Esophagus (tissue), 2 donors: ENCODE data around the gene ADAMTSL4. TPM values are rescaled to one million over a fixed set of nuclear protein-coding genes. Genes with fewer than 3 reads are reported as not detected.

Experiments
- H3K27ac ChIP-seq, 2 donors: one replicate each; pipeline ENCODE4 v1.5.1; 2013; ENCODE audit warnings: low read depth in 2 of 2, mild to moderate bottlenecking in 2 of 2, inconsistent platforms in 1 of 2, low read length in 1 of 2, moderate library complexity in 1 of 2
- H3K27me3 ChIP-seq, 2 donors: one replicate each; pipeline ENCODE4 v1.6.1; 2013; ENCODE audit warnings: low read length in 2 of 2, control low read depth in 1 of 2, mild to moderate bottlenecking in 1 of 2; ENCODE audit not compliant: insufficient read depth in 2 of 2, control insufficient read depth in 1 of 2
- H3K36me3 ChIP-seq, 2 donors: one replicate each; pipeline ENCODE4 v1.6.1; 2013; ENCODE audit warnings: low read length in 1 of 2; ENCODE audit not compliant: control insufficient read depth in 2 of 2, insufficient read depth in 2 of 2
- H3K4me1 ChIP-seq, 2 donors: one replicate each; pipeline ENCODE4 v1.6.1; 2013; ENCODE audit warnings: low read length in 1 of 2; ENCODE audit not compliant: control insufficient read depth in 2 of 2, insufficient read depth in 2 of 2
- H3K4me3 ChIP-seq, 2 donors: one replicate each; pipeline ENCODE4 v1.5.1; 2013; ENCODE audit warnings: low read length in 2 of 2, mild to moderate bottlenecking in 2 of 2, low read depth in 1 of 2, moderate library complexity in 1 of 2
- H3K9me3 ChIP-seq, 2 donors: one replicate each; pipeline ENCODE4 v1.6.1; 2013; ENCODE audit warnings: mild to moderate bottlenecking in 2 of 2, low read depth in 1 of 2, low read length in 1 of 2, moderate library complexity in 1 of 2; ENCODE audit not compliant: control insufficient read depth in 2 of 2, insufficient read depth in 1 of 2
- WGBS, 2 donors: extraction: QIAGEN DNeasy Blood & Tissue Kit; methylation state at CpG; one replicate each; pipeline ENCODE4 v1.1.7; 2013; 5-methylcytosine and 5-hydroxymethylcytosine counted together
- polyA plus RNA-seq, 2 donors: library from polyadenylated mRNA; stranded (reverse); fragments of 200-250 nt; gene quantifications; one replicate each; pipeline ENCODE4 v1.2.3, GENCODE V29; 2013
- donor health status: healthy with polysubstance abuse.
- donor health status: Bipolar disorder and iron deficiency.

ADAMTSL4 gene
- polyA plus RNA-seq, 2 donors = 43.2 to 108 TPM

- 96 to 98% methylated on average over 14 of the region's 14 CpGs for WGBS, 2 donors
- H3K4me1 ChIP-seq = peaks cover 0 to 13% of the 10 kb centered on the region in 2 donors
- H3K4me3 ChIP-seq = no peak overlapping the region
These were observed 18.6 kb upstream of the ADAMTSL4 start for GRCh38 chr1:150530491-150531159.

DNA sequence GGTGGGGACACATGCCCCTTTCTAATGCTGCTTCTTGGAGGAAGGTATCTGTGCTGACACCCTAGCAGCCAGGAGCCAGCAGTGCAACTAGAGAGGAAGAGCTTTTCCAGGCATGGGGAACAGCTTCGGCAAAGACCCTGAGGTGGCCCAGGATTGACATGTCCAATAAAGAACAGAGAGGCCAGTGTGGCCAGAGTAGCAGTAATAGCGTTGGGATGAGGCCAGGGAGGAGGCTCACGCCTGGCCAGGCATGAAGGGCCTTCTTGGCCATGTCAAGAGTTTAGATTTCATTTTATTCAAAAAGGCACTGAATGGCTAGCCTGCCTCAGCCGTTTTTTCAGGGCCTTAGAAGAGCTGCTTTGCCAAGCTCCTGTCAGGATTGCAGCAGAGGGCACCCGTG is 16.3 kb upstream of the ADAMTSL4 start:
- Histone ChIP-seq H3K36me3 (no peaks in the 10 kb centered on the region), H3K27ac (peak overlapping the region; percentile 83 to 91), H3K27me3 (no peaks in the 10 kb centered on the region), H3K9me3 (no peaks in the 10 kb centered on the region), H3K4me1 (peaks cover 3 to 16% of the 10 kb centered on the region in 2 donors), H3K4me3 (no peak overlapping the region)
- 29 to 35% methylated on average over 5 of the region's 5 CpGs for WGBS, 2 donors

More at GRCh38 chr1:150530491-150531159, 18.6 kb upstream of the ADAMTSL4 start:
- peak overlapping the region in 1 of 2 donors; percentile 13 for H3K27ac ChIP-seq
- H3K9me3 ChIP-seq = no peaks in the 10 kb centered on the region
- no peaks in the 10 kb centered on the region for H3K36me3 ChIP-seq
- H3K27me3 ChIP-seq = no peaks in the 10 kb centered on the region

DNA sequence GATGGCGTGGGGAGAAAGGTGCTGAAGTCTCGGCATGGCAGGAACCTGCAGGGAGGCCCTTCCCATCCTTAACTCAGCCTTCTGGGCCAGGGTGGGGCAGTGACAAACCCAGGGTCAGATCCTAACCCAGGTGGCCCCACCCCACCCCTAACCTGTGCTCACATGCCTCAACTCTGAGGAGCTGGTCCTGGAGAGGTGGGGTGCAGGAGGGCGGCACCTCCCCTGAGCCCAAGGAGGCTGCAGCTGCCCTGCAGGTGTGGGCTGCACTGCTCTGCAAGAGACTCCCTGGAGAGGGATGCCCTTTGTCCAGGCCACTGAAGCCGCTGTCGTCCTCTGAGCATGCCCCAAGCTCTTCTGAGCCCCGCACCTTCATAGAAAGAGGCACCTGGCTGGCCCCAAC is 15.2 kb upstream of the ADAMTSL4 start:
- WGBS, 2 donors = 55 to 67% methylated on average over 6 of the region's 6 CpGs
- Histone ChIP-seq H3K36me3 (no peaks in the 10 kb centered on the region), H3K27ac (peak overlapping the region; percentile 42 to 78), H3K4me1 (peaks cover 6 to 25% of the 10 kb centered on the region in 2 donors), H3K27me3 (no peaks in the 10 kb centered on the region), H3K9me3 (no peaks in the 10 kb centered on the region), H3K4me3 (no peak overlapping the region)

- Histone ChIP-seq H3K4me3 (no peak overlapping the region), H3K9me3 (no peaks in the 10 kb centered on the region), H3K27me3 (no peaks in the 10 kb centered on the region), H3K4me1 (peaks cover 6 to 24% of the 10 kb centered on the region in 2 donors), H3K36me3 (no peaks in the 10 kb centered on the region), H3K27ac (peak overlapping the region; percentile 19 to 23)
- WGBS, 2 donors = 87 to 88% methylated on average over 14 of the region's 14 CpGs
These were observed 13.5 kb upstream of the ADAMTSL4 start for GRCh38 chr1:150535511-150536287.

GRCh38 chr1:150536836-150537731 is 12.1 kb upstream of the ADAMTSL4 start:
- Histone ChIP-seq H3K27me3 (no peaks in the 10 kb centered on the region), H3K36me3 (no peaks in the 10 kb centered on the region), H3K9me3 (no peaks in the 10 kb centered on the region), H3K27ac (peak overlapping the region; percentile 87 to 90), H3K4me3 (no peak overlapping the region), H3K4me1 (peaks cover 6 to 24% of the 10 kb centered on the region in 2 donors)
- WGBS, 2 donors = 83 to 85% methylated on average over 12 of the region's 12 CpGs

- Histone ChIP-seq H3K4me1 (peaks cover 6 to 20% of the 10 kb centered on the region in 2 donors), H3K27ac (peak overlapping the region; percentile 87 to 90), H3K27me3 (no peaks in the 10 kb centered on the region), H3K4me3 (no peak overlapping the region), H3K9me3 (no peaks in the 10 kb centered on the region), H3K36me3 (no peaks in the 10 kb centered on the region)
- WGBS, 2 donors = 52 to 59% methylated on average over 16 to 17 of the region's 17 CpGs
These were observed 11.2 kb upstream of the ADAMTSL4 start for GRCh38 chr1:150537732-150538684.

- WGBS, 2 donors = 43 to 54% methylated on average over 13 of the region's 13 CpGs
These were observed 5.6 kb upstream of the ADAMTSL4 start for GRCh38 chr1:150543500-150544143.

GRCh38 chr1:150544204-150544603 is 5.0 kb upstream of the ADAMTSL4 start:
- Histone ChIP-seq H3K4me3 (no peak overlapping the region), H3K9me3 (no peaks in the 10 kb centered on the region), H3K36me3 (no peaks in the 10 kb centered on the region), H3K27me3 (no peaks in the 10 kb centered on the region), H3K4me1 (peaks cover 0 to 3% of the 10 kb centered on the region in 2 donors), H3K27ac (no peak overlapping the region)
- WGBS, 2 donors = 41 to 44% methylated on average over 3 of the region's 3 CpGs

More at GRCh38 chr1:150543500-150544143, 5.6 kb upstream of the ADAMTSL4 start:
- H3K27ac ChIP-seq = peak overlapping the region; percentile 69 to 81
- no peaks in the 10 kb centered on the region for H3K9me3 ChIP-seq
- peaks cover 0 to 9% of the 10 kb centered on the region in 2 donors for H3K4me1 ChIP-seq
- H3K36me3 ChIP-seq = no peaks in the 10 kb centered on the region
- no peak overlapping the region for H3K4me3 ChIP-seq
- H3K27me3 ChIP-seq = no peaks in the 10 kb centered on the region
